OCI-LY7 (cell line): ENCODE measurements around the gene PTPRM. TPM values are rescaled to one million over a fixed set of nuclear protein-coding genes. Genes with fewer than 3 reads are reported as not detected.

Experiments
- BruUV-seq: library from RNA; stranded (reverse); fragments of 400-500 nt; replicated peaks from 2 replicates; lab custom pipeline; 2021; lab: Mats Ljungman, UMichigan
- CTCF ChIA-PET: fragments of 300-600 bp; sonication (Branson Sonifier 250); formaldehyde crosslinking; loops from one replicate; lab custom pipeline; 2022; ENCODE audit warnings: antibody characterized with exemption; ENCODE audit not compliant: unreplicated experiment; lab: Charles Lee
- POLR2A ChIA-PET: fragments of 300-600 bp; sonication (Branson Sonifier 250); formaldehyde crosslinking; loops from one replicate; lab custom pipeline; 2022; ENCODE audit warnings: antibody characterized with exemption; lab: Charles Lee
- DNase-seq: peaks from one replicate; pipeline ENCODE4 v3.0.0-alpha.2; 2015; ENCODE audit warnings: low spot score
- H2AFZ ChIP-seq: fragments of 200-600 bp; sonication (generic), shearing (Covaris generic); 2 replicates; pipeline ENCODE4 v1.6.1; 2014; ENCODE audit warnings: mild to moderate bottlenecking, antibody characterized with exemption, low read length, moderate library complexity
- H3K27ac ChIP-seq: fragments of 200-600 bp; sonication (generic); 2 replicates; pipeline ENCODE4 v1.5.1; 2014; ENCODE audit warnings: mixed run types, low read depth, mild to moderate bottlenecking, moderate library complexity, low read length, inconsistent platforms; ENCODE audit not compliant: poor library complexity, severe bottlenecking
- H3K36me3 ChIP-seq: fragments of 200-600 bp; sonication (generic); 2 replicates; pipeline ENCODE4 v1.6.1; 2014; ENCODE audit warnings: mild to moderate bottlenecking, antibody characterized with exemption, low read length, moderate library complexity, mixed read lengths; ENCODE audit not compliant: insufficient read depth
- H3K4me1 ChIP-seq: fragments of 200-600 bp; sonication (generic); 2 replicates; pipeline ENCODE4 v1.5.1; 2014; ENCODE audit warnings: mild to moderate bottlenecking, low read length; ENCODE audit not compliant: insufficient read depth, poor library complexity, severe bottlenecking
- H3K4me2 ChIP-seq: fragments of 200-600 bp; sonication (generic); 2 replicates; pipeline ENCODE4 v1.6.1; 2014; ENCODE audit warnings: mild to moderate bottlenecking, low read length
- H3K4me3 ChIP-seq: fragments of 200-600 bp; sonication (generic); 2 replicates; pipeline ENCODE4 v1.5.1; 2014; ENCODE audit warnings: mild to moderate bottlenecking, low read depth, low read length; ENCODE audit not compliant: poor library complexity, severe bottlenecking
- H3K79me2 ChIP-seq: fragments of 200-600 bp; sonication (generic); 2 replicates; pipeline ENCODE4 v1.6.1; 2016; ENCODE audit warnings: low read depth, mild to moderate bottlenecking, low read length, moderate library complexity, mixed read lengths; ENCODE audit not compliant: insufficient read depth
- H3K9me2 ChIP-seq: fragments of 200-600 bp; sonication (generic); 2 replicates; pipeline ENCODE4 v1.6.1; 2016; ENCODE audit warnings: mild to moderate bottlenecking, low read length, mixed read lengths; ENCODE audit not compliant: insufficient read depth
- H3K9me3 ChIP-seq: fragments of 200-600 bp; sonication (generic); 2 replicates; pipeline ENCODE4 v1.6.1; 2014; ENCODE audit warnings: mild to moderate bottlenecking, mixed run types, low read length, mixed read lengths
- H4K20me1 ChIP-seq: fragments of 200-600 bp; sonication (generic); 2 replicates; pipeline ENCODE4 v1.6.1; 2014; ENCODE audit warnings: mild to moderate bottlenecking, antibody characterized with exemption, low read length, moderate library complexity, mixed read lengths; ENCODE audit not compliant: insufficient read depth
- EZH2phosphoT487 ChIP-seq: fragments of 200-600 bp; sonication (generic); IDR thresholded peaks from 2 replicates; pipeline ENCODE4 v1.6.1; 2018; ENCODE audit warnings: low read depth, borderline replicate concordance, mild to moderate bottlenecking, mixed run types, antibody characterized with exemption, low read length, moderate library complexity, mixed read lengths
- intact Hi-C: fragments of 100-400 bp; cut with micrococcal nuclease; formaldehyde crosslinking; loops from one replicate; pipeline ENCODE4 v1.10.0; 2022; ENCODE audit not compliant: unreplicated experiment
- total RNA-seq, 2 experiments: library from RNA; depleted of rRNA in 1 of 2; stranded (reverse); fragments of >200 nt in 1 of 2; shearing (Covaris generic) in 1 of 2; gene quantifications; 2 replicates each; pipeline ENCODE4 v1.2.3, GENCODE V29; 2014 to 2022
- TF ChIP-seq, protein P1 (sequence below): fragments of 200-600 bp; sonication (generic); conservative IDR thresholded peaks from 2 replicates; pipeline ENCODE4 v1.5.1; 2014; ENCODE audit warnings: mild to moderate bottlenecking, antibody characterized with exemption, low read length, moderate library complexity, mixed read lengths

Gene PTPRM
- total RNA-seq, 2 experiments from 2014 or later, result not detected

DNA sequence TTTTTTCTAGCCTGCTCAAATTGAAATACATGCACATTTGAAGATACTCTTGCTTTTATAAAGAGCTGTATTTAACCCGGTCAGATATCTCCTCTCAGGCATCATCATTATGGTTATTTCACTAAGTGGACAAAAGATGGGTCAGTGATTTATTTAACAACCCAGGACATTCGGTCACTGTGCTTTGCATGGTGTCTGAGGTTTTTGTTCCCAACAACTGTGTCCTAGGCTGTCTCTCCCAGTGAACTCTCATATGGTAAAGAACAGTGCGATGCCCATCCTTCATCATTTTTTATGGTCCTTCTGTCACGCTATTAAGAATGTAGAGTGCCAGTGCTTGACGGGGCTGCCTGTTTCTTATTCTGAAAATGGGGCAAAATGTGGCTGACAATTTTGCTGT, 372.4 kb downstream of the PTPRM start:
- H4K20me1 ChIP-seq, result no peaks in the 10 kb centered on the region
- no peaks in the 10 kb centered on the region for H3K9me3 ChIP-seq
- CTCF ChIA-PET, result no interaction called here
- no TSS peak for BruUV-seq
- POLR2A ChIA-PET, result no interaction called here
- no peak overlapping the region for H3K4me3 ChIP-seq
- no peaks in the 10 kb centered on the region for H3K79me2 ChIP-seq
- intact Hi-C loops, result no loop called here
- H2AFZ ChIP-seq, result no peak overlapping the region
- H3K9me2 ChIP-seq, result no peaks in the 10 kb centered on the region
- H3K36me3 ChIP-seq, result no peaks in the 10 kb centered on the region
- no peaks in the 10 kb centered on the region for H3K4me1 ChIP-seq
- no peak for DNase-seq
- TF ChIP-seq EZH2phosphoT487, result no peak
- TF ChIP-seq, protein P1, sequence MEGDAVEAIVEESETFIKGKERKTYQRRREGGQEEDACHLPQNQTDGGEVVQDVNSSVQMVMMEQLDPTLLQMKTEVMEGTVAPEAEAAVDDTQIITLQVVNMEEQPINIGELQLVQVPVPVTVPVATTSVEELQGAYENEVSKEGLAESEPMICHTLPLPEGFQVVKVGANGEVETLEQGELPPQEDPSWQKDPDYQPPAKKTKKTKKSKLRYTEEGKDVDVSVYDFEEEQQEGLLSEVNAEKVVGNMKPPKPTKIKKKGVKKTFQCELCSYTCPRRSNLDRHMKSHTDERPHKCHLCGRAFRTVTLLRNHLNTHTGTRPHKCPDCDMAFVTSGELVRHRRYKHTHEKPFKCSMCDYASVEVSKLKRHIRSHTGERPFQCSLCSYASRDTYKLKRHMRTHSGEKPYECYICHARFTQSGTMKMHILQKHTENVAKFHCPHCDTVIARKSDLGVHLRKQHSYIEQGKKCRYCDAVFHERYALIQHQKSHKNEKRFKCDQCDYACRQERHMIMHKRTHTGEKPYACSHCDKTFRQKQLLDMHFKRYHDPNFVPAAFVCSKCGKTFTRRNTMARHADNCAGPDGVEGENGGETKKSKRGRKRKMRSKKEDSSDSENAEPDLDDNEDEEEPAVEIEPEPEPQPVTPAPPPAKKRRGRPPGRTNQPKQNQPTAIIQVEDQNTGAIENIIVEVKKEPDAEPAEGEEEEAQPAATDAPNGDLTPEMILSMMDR, result no peak
- no peak overlapping the region for H3K27ac ChIP-seq
- no peak overlapping the region for H3K4me2 ChIP-seq

DNA sequence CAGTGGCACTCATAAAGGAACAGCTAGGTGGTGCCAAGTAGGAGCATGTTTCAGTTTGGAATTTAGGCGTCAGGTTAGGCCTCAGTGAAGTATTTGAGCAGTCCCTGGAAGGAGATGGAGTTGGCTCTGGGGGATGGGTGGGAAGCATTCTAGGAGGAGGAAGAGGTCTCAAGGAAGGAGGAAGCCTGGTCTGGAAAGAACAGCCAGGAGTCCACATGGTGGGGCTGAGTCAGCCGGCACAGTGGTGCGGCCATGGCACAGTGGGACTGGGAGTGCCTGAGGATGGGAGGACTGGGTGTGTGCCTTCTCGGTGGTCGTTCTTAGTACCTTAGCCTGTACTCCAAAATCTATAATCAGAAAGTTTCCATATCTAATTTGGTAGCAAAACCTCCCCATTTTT, 373.3 kb downstream of the PTPRM start:
- Histone ChIP-seq H3K9me2 (no peaks in the 10 kb centered on the region), H3K79me2 (no peaks in the 10 kb centered on the region), H3K27ac (no peak overlapping the region), H3K9me3 (no peaks in the 10 kb centered on the region), H2AFZ (no peak overlapping the region), H3K4me2 (no peak overlapping the region), H3K36me3 (no peaks in the 10 kb centered on the region), H3K4me3 (no peak overlapping the region), H4K20me1 (no peaks in the 10 kb centered on the region), H3K4me1 (no peaks in the 10 kb centered on the region)
- DNase-seq, result no peak
- CTCF ChIA-PET, result no interaction called here
- TF ChIP-seq, protein P1, result no peak
- TF ChIP-seq EZH2phosphoT487, result no peak
- intact Hi-C loops, result no loop called here
- POLR2A ChIA-PET, result no interaction called here
- BruUV-seq, result no TSS peak

GRCh38 chr18:7940971-7941370, 373.9 kb downstream of the PTPRM start:
- no peak overlapping the region for H3K4me2 ChIP-seq
- no peak for DNase-seq
- CTCF ChIA-PET, result no interaction called here
- no peak overlapping the region for H3K4me3 ChIP-seq
- POLR2A ChIA-PET, result no interaction called here
- H4K20me1 ChIP-seq, result no peaks in the 10 kb centered on the region
- TF ChIP-seq, protein P1, result no peak
- TF ChIP-seq EZH2phosphoT487, result no peak
- H3K9me2 ChIP-seq, result no peaks in the 10 kb centered on the region
- no peaks in the 10 kb centered on the region for H3K9me3 ChIP-seq
- H3K4me1 ChIP-seq, result no peaks in the 10 kb centered on the region
- intact Hi-C loops, result no loop called here
- no peak overlapping the region for H2AFZ ChIP-seq
- BruUV-seq, result no TSS peak
- H3K27ac ChIP-seq, result no peak overlapping the region
- H3K36me3 ChIP-seq, result no peaks in the 10 kb centered on the region
- H3K79me2 ChIP-seq, result no peaks in the 10 kb centered on the region
